Left renal cortex interstitium (tissue), 4 donors: ENCODE results near the gene SPRED1. TPM values are rescaled to one million over a fixed set of nuclear protein-coding genes. Genes with fewer than 3 reads are reported as not detected.

ENCODE experiments used
- DNase-seq, 4 donors: peaks; one replicate each; pipeline ENCODE4 v3.0.0-alpha.2; 2013; ENCODE audit warnings: low read depth in 4 of 4, low spot score in 2 of 4, missing footprints in 1 of 4
- polyA plus RNA-seq, 4 donors: library from polyadenylated mRNA; unstranded; fragments of 120-200 nt; gene quantifications; one replicate each; pipeline ENCODE4 v1.2.1, GENCODE V29; 2013; ENCODE audit not compliant: insufficient read length in 4 of 4

SPRED1 gene
- 10 to 100 TPM; 28.1 to 38.4 (median 34.7) TPM for polyA plus RNA-seq

- DNase-seq = peak in 3 of 4 donors; percentile 39 to 52 (median 44)
Measured at GRCh38 chr15:38252481-38253350, at the start of gene SPRED1. SPRED1 (plus strand) TSS chr15:38252836; CDS start chr15:38253186, 350 bp downstream.

- DNase-seq = no peak
Measured at GRCh38 chr15:38205526-38206272, 46.9 kb upstream of the SPRED1 start.

GRCh38 chr15:38207621-38208020 lies 45.0 kb upstream of the SPRED1 start:
- DNase-seq = no peak

- DNase-seq = no peak
Measured at GRCh38 chr15:38208206-38208605, 44.4 kb upstream of the SPRED1 start.

- DNase-seq = no peak
Measured at GRCh38 chr15:38208779-38209178, 43.9 kb upstream of the SPRED1 start.

- no peak for DNase-seq
Measured at GRCh38 chr15:38211249-38211648, 41.4 kb upstream of the SPRED1 start.

GRCh38 chr15:38211811-38212210 lies 40.8 kb upstream of the SPRED1 start:
- DNase-seq = no peak

GRCh38 chr15:38212729-38213351 lies 39.8 kb upstream of the SPRED1 start:
- DNase-seq = no peak

GRCh38 chr15:38213356-38213755 lies 39.3 kb upstream of the SPRED1 start:
- no peak for DNase-seq

- no peak for DNase-seq
Measured at GRCh38 chr15:38215707-38216106, 36.9 kb upstream of the SPRED1 start.

- peak in 1 of 4 donors; percentile 23 for DNase-seq
Measured at GRCh38 chr15:38216763-38217162, 35.9 kb upstream of the SPRED1 start.

- peak in 1 of 4 donors; percentile 16 for DNase-seq
Measured at GRCh38 chr15:38217191-38217595, 35.4 kb upstream of the SPRED1 start.

- DNase-seq = peak in 1 of 4 donors; percentile 26
Measured at GRCh38 chr15:38217788-38218609, 34.6 kb upstream of the SPRED1 start.

GRCh38 chr15:38220606-38221273 lies 31.9 kb upstream of the SPRED1 start:
- DNase-seq = no peak

- DNase-seq = no peak
Measured at GRCh38 chr15:38224486-38224885, 28.1 kb upstream of the SPRED1 start.

- DNase-seq = no peak
Measured at GRCh38 chr15:38225381-38225780, 27.3 kb upstream of the SPRED1 start.

GRCh38 chr15:38226608-38227266 lies 25.9 kb upstream of the SPRED1 start:
- no peak for DNase-seq

- DNase-seq = no peak
Measured at GRCh38 chr15:38227941-38228340, 24.7 kb upstream of the SPRED1 start.

- DNase-seq = no peak
Measured at GRCh38 chr15:38228618-38229017, 24.0 kb upstream of the SPRED1 start.
